Lower leg skin (tissue), 4 donors: ENCODE data around the gene SNAP29. TPM values are rescaled to one million over a fixed set of nuclear protein-coding genes. Genes with fewer than 3 reads are reported as not detected.

ENCODE experiments used
- DNase-seq, 2 donors: peaks; one replicate each; pipeline ENCODE4 v3.0.0-alpha.2; 2019; ENCODE audit warnings: low spot score in 2 of 2
- H3K4me3 ChIP-seq: fragments of 200-600 bp; sonication (generic); 2 replicates; pipeline ENCODE4 v1.5.1; 2017; ENCODE audit warnings: mild to moderate bottlenecking, low read depth; ENCODE audit not compliant: poor library complexity, severe bottlenecking
- POLR2A ChIP-seq, 2 donors: fragments of 450-650 bp; IDR thresholded peaks; one replicate each; pipeline ENCODE4 v1.6.1; 2016 to 2017; ENCODE audit warnings: antibody characterized with exemption in 2 of 2, mild to moderate bottlenecking in 1 of 2, moderate library complexity in 1 of 2
- WGBS, 2 donors: methylation state at CpG; one replicate each; pipeline ENCODE4 v1.1.5; 2018; 5-methylcytosine and 5-hydroxymethylcytosine counted together
- intact Hi-C: fragments of 100-400 bp; cut with DNase I; formaldehyde crosslinking; loops from one replicate; pipeline ENCODE4 v1.15.0; 2023; ENCODE audit warnings: low total_unique reads
- total RNA-seq, 4 donors: library from RNA; depleted of rRNA; stranded (reverse); fragments of >200 nt; gene quantifications; one replicate each; pipeline ENCODE4 v1.1.0, GENCODE V29; 2016
- TF ChIP-seq, protein P1 (sequence below), 3 donors: fragments of 450-650 bp; IDR thresholded peaks; one replicate each; pipeline ENCODE4 v1.5.1; 2016; ENCODE audit warnings: antibody characterized with exemption in 3 of 3, mild to moderate bottlenecking in 3 of 3, moderate library complexity in 2 of 3

SNAP29 gene
- total RNA-seq, 4 donors from 2014 or later, result 25.0 to 34.4 (median 32.9) TPM

DNA sequence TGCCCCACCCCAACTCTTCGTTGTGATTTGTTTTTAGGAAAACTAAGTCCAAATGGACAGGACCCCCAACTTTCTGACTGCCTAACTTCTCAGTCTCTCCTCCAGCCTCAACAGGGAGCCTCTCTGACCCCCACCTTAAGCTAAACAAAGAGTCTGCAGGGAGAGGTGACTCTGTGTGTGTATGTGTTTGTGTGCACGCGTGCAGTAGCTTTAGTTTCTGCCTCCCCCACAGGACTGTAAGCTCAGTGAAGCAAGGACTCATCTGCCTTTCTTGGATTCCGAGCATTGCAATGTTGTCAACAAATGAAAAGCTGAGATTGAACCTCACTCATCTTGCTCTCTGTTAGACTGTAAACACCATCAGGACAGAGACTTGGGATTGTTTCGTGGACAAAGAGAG is 7.9 kb downstream of the SNAP29 start:
- H3K4me3 ChIP-seq, result no peak overlapping the region
- DNase-seq, result no peak
- intact Hi-C loops, result no loop called here
- TF ChIP-seq, protein P1, sequence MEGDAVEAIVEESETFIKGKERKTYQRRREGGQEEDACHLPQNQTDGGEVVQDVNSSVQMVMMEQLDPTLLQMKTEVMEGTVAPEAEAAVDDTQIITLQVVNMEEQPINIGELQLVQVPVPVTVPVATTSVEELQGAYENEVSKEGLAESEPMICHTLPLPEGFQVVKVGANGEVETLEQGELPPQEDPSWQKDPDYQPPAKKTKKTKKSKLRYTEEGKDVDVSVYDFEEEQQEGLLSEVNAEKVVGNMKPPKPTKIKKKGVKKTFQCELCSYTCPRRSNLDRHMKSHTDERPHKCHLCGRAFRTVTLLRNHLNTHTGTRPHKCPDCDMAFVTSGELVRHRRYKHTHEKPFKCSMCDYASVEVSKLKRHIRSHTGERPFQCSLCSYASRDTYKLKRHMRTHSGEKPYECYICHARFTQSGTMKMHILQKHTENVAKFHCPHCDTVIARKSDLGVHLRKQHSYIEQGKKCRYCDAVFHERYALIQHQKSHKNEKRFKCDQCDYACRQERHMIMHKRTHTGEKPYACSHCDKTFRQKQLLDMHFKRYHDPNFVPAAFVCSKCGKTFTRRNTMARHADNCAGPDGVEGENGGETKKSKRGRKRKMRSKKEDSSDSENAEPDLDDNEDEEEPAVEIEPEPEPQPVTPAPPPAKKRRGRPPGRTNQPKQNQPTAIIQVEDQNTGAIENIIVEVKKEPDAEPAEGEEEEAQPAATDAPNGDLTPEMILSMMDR (IDR thresholded peaks at IDR 0.05), result no peak
- no peak for TF ChIP-seq POLR2A (IDR thresholded peaks at IDR 0.05)
- 81 to 87% methylated on average over 5 of the region's 5 CpGs for WGBS, 2 donors

DNA sequence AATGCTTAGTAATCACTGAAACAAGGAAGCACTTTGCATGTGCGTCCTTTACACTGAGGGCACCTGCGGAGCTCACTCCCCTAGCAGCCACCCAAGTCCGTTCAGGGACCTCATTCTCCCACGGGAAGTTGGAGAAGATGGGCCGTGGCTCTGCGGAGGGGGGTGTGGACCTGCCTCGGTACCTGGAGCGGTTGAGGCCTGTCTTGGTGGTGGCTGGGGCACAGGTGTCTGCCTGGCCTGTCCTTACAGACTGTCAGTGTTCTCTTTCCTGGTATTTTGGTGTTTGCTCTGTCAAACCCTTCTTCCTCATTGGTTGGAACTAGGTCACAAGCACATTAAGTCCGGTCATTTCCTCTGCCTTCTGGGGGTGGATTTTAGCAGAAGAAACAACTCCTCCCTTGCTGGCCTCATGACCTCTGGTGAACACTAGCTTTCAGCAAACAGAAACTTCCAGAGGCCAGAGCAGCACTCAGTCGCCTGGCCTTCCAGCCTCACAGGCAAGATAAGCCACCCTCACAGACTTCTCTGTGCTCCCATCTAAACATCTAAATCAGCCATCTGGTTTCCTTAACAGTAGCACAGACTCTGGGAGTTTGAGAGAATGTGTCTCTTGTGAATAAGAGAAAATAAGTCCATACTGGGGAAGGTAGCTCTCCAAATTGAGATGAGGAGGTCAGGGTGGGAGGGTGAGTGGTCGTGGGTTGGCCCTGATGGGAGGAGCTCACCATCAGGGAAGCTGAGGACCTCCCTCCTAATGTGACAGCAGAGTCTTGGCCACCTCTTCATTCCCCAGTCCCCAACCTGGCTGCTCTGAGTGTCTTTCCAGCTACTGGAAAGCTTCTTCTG is 8.6 kb downstream of the SNAP29 start:
- intact Hi-C loops, result no loop called here
- no peak overlapping the region for H3K4me3 ChIP-seq
- 67 to 73% methylated on average over 11 of the region's 11 CpGs for WGBS, 2 donors
- TF ChIP-seq, protein P1 (IDR thresholded peaks at IDR 0.05), result no peak
- TF ChIP-seq POLR2A (IDR thresholded peaks at IDR 0.05), result no peak
- peak in 1 of 2 donors; percentile 62 for DNase-seq

DNA sequence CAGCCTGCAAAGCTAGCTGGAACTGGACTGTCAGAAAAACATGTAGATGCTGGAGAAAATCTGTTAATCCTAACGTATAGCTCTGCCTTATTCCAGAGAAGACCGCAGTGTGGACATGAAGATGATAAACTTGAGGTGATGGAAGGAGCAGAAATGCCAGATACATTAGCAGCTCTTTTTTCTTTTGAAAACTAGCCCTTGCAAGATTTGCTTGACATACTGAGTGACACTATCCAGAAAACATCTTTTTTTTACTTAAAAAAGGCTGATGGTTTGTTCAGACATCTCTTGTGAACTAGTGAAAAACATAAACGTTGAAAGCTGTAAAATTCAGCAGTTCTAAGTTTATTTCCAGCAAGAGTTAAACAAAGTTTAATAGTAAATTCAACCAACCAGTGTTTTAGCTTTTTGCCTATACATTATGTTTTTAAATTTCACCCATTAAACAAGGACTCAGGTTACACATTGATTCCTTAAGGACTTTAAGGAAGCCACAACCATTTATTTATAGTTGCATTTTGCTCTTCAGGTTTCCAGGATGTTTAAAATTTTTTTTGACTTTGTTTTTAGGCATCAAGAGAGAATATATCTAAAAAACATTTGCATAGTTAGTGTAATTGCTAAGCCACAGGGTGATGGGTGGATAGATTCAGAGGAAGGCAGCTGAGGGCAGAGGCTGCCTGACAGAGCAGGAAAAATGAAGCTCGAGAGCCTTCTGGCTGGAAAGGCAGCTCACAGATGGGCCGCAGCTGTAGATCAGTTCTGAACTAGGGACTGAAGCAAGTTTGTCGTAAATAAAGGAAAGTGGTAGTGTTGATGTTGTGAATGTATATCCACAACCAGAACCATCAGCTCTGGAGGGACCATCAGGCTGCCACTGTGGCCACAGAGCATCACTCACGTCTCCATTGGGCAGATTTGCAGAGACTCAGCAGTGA is 9.5 kb downstream of the SNAP29 start:
- no peak for DNase-seq
- WGBS, 2 donors, result 68 to 75% methylated on average over 7 of the region's 7 CpGs
- TF ChIP-seq POLR2A (IDR thresholded peaks at IDR 0.05), result no peak
- TF ChIP-seq, protein P1 (IDR thresholded peaks at IDR 0.05), result no peak
- H3K4me3 ChIP-seq, result no peak overlapping the region
- intact Hi-C loops, result no loop called here

DNA sequence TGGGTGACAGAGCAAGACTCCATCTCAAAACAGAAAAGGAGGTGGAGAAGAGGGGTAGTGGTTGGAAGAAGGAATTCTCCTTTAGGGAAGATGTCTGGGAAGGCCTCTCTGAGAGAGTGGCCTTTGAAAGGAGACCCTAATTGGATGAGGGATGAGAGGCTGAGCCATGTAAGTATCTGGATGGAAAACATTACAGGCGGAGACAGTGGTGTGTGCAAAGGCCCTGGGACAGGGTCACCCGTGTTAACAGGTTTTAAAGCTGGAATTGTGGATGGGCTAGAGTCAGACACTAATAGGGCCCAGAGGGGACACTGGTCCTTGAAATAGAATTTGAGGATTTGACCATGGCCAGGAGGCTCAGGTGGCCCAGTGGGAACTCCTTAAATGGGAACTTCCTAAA is 10.4 kb downstream of the SNAP29 start:
- DNase-seq, result no peak
- WGBS, 2 donors, result 93 to 100% methylated on average over 2 of the region's 2 CpGs
- no peak for TF ChIP-seq POLR2A (IDR thresholded peaks at IDR 0.05)
- TF ChIP-seq, protein P1 (IDR thresholded peaks at IDR 0.05), result no peak
- no peak overlapping the region for H3K4me3 ChIP-seq
- intact Hi-C loops, result no loop called here

DNA sequence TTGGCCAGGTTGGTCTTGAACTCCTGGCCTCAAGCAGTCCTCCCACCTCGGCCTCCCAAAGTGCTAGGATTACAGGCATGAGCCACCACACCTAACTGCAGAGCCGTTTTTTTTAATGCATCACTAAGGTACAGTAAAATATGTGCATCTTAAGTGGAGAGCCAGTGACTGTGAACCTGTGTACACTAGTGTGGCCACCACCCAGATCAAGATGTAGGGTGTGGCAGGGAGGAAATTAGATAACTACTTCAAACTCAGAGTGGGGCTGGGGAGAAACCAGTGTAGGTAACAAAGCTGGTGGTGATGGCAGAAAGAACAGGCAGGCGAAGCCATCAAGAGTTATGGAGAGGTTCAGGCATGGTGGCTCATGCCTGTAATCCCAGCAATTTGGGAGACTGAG is 14.4 kb downstream of the SNAP29 start:
- intact Hi-C loops, result no loop called here
- TF ChIP-seq, protein P1 (IDR thresholded peaks at IDR 0.05), result no peak
- no peak for TF ChIP-seq POLR2A (IDR thresholded peaks at IDR 0.05)
- H3K4me3 ChIP-seq, result no peak overlapping the region
- DNase-seq, result no peak
- 94% methylated on average over 3 of the region's 3 CpGs for WGBS, 2 donors
